ENCODE results near the gene CTNNA3. TPM values are rescaled to one million over a fixed set of nuclear protein-coding genes. Genes with fewer than 3 reads are reported as not detected.

The CTNNA3 gene
- total RNA-seq, 1 experiment from 2014 or later, result 0.85 TPM

DNA sequence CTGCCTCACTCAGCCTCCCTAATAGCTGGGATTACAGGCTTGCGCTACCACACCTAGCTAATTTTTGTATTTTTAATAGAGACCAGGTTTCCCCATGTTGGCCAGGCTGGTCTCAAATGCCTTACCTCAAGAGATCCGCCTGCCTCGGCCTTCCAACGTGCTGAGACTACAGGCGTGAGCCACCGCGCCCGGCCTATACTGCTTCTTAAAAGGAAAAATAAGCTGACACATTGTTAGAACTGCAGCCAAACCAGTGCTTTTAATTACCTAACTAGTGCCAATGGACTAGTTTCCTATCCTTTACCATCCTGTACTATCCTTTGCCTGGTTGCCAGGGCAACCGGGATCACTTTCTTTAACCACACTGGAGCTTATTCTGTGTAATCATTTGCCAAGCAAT is 662.1 kb downstream of the CTNNA3 start:
- Histone ChIP-seq H3K4me3 (ENCODE audit: low read depth in 2 of 2, low read length in 2 of 2) (no peak overlapping the region), H3K27me3 (ENCODE audit: control insufficient read depth, insufficient read depth, low read length) (no peaks in the 10 kb centered on the region), H3K4me1 (ENCODE audit: control insufficient read depth, insufficient read depth, low read length) (no peaks in the 10 kb centered on the region), H3K36me3 (ENCODE audit: control insufficient read depth, insufficient read depth, low read length) (no peaks in the 10 kb centered on the region), H3K27ac (ENCODE audit: low read length) (no peak overlapping the region), H3K9me3 (ENCODE audit: control insufficient read depth, insufficient read depth, low read depth, low read length) (no peaks in the 10 kb centered on the region)
- DNase-seq (ENCODE audit: low read depth, low spot score) (no peak), ATAC-seq (no peak)
- BruUV-seq (replicated peaks), result no TSS peak
- TF ChIP-seq, protein P1, sequence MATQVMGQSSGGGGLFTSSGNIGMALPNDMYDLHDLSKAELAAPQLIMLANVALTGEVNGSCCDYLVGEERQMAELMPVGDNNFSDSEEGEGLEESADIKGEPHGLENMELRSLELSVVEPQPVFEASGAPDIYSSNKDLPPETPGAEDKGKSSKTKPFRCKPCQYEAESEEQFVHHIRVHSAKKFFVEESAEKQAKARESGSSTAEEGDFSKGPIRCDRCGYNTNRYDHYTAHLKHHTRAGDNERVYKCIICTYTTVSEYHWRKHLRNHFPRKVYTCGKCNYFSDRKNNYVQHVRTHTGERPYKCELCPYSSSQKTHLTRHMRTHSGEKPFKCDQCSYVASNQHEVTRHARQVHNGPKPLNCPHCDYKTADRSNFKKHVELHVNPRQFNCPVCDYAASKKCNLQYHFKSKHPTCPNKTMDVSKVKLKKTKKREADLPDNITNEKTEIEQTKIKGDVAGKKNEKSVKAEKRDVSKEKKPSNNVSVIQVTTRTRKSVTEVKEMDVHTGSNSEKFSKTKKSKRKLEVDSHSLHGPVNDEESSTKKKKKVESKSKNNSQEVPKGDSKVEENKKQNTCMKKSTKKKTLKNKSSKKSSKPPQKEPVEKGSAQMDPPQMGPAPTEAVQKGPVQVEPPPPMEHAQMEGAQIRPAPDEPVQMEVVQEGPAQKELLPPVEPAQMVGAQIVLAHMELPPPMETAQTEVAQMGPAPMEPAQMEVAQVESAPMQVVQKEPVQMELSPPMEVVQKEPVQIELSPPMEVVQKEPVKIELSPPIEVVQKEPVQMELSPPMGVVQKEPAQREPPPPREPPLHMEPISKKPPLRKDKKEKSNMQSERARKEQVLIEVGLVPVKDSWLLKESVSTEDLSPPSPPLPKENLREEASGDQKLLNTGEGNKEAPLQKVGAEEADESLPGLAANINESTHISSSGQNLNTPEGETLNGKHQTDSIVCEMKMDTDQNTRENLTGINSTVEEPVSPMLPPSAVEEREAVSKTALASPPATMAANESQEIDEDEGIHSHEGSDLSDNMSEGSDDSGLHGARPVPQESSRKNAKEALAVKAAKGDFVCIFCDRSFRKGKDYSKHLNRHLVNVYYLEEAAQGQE (IDR thresholded peaks at IDR 0.05; ENCODE audit: insufficient read depth in 1 of 2, low read depth in 2 of 2, low read length in 1 of 2), result no peak
- TF ChIP-seq POLR2AphosphoS5 (IDR thresholded peaks at IDR 0.05; ENCODE audit: low read depth, low read length) (no peak), SIN3A (IDR thresholded peaks at IDR 0.05; ENCODE audit: borderline replicate concordance, insufficient read depth, low read depth, low read length) (no peak), TCF7L2 (IDR thresholded peaks at IDR 0.05; ENCODE audit: low read depth, low read length) (no peak)
- TF ChIP-seq, protein P2, sequence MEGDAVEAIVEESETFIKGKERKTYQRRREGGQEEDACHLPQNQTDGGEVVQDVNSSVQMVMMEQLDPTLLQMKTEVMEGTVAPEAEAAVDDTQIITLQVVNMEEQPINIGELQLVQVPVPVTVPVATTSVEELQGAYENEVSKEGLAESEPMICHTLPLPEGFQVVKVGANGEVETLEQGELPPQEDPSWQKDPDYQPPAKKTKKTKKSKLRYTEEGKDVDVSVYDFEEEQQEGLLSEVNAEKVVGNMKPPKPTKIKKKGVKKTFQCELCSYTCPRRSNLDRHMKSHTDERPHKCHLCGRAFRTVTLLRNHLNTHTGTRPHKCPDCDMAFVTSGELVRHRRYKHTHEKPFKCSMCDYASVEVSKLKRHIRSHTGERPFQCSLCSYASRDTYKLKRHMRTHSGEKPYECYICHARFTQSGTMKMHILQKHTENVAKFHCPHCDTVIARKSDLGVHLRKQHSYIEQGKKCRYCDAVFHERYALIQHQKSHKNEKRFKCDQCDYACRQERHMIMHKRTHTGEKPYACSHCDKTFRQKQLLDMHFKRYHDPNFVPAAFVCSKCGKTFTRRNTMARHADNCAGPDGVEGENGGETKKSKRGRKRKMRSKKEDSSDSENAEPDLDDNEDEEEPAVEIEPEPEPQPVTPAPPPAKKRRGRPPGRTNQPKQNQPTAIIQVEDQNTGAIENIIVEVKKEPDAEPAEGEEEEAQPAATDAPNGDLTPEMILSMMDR (IDR thresholded peaks at IDR 0.05), result no peak
- POLR2A ChIA-PET, result no interaction called here
- intact Hi-C loops (cut with micrococcal nuclease; ENCODE audit: unreplicated experiment) (no loop called here), in situ Hi-C loops (cut with HindIII; ENCODE audit: low pct_unique_long_range_greater_than_20kb, low sequenced_read_pairs) (no loop called here)
- CTCF ChIA-PET, result no interaction called here

DNA sequence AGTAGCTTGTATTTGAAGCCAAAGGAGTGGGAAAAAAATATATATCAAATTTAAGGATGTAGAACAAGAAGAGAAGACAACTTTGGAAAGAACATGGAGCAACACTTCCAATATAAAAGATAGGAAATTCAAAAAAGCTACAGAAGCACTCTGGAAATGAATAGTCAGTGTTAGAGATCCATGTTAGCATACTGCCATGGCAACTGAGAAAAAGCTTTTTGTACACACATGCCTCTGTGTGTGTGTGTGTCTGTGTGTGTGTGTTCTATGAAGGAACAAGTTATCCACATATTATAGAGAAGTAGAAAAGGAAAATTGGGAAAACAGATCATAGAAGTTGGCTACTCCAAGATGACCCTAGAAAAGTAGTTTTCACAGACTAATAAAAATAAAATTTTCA is 673.9 kb downstream of the CTNNA3 start:
- H3K36me3 ChIP-seq (ENCODE audit: control insufficient read depth, insufficient read depth, low read length), result no peaks in the 10 kb centered on the region
- CTCF ChIA-PET, result no interaction called here
- POLR2A ChIA-PET, result no interaction called here
- H3K27ac ChIP-seq (ENCODE audit: low read length), result no peak overlapping the region
- H3K4me1 ChIP-seq (ENCODE audit: control insufficient read depth, insufficient read depth, low read length), result no peaks in the 10 kb centered on the region
- no peaks in the 10 kb centered on the region for H3K27me3 ChIP-seq (ENCODE audit: control insufficient read depth, insufficient read depth, low read length)
- BruUV-seq (replicated peaks), result no TSS peak
- in situ Hi-C loops (cut with HindIII; ENCODE audit: low pct_unique_long_range_greater_than_20kb, low sequenced_read_pairs), result no loop called here
- no peaks in the 10 kb centered on the region for H3K9me3 ChIP-seq (ENCODE audit: control insufficient read depth, insufficient read depth, low read depth, low read length)
- no peak overlapping the region for H3K4me3 ChIP-seq (ENCODE audit: low read depth in 2 of 2, low read length in 2 of 2)
- TF ChIP-seq TCF7L2 (IDR thresholded peaks at IDR 0.05; ENCODE audit: low read depth, low read length) (no peak), POLR2AphosphoS5 (IDR thresholded peaks at IDR 0.05; ENCODE audit: low read depth, low read length) (no peak), SIN3A (IDR thresholded peaks at IDR 0.05; ENCODE audit: borderline replicate concordance, insufficient read depth, low read depth, low read length) (no peak)
- TF ChIP-seq, protein P2 (IDR thresholded peaks at IDR 0.05), result no peak
- TF ChIP-seq, protein P1 (IDR thresholded peaks at IDR 0.05; ENCODE audit: insufficient read depth in 1 of 2, low read depth in 2 of 2, low read length in 1 of 2), result no peak
- intact Hi-C loops (cut with micrococcal nuclease; ENCODE audit: unreplicated experiment), result no loop called here
- no peak for ATAC-seq
- no peak for DNase-seq (ENCODE audit: low read depth, low spot score)
